ENCODE results near the gene PLSCR1.
"Not testable (repeated sequence)": the region's sequence is repeated elsewhere in the genome, so short reads cannot be mapped to it uniquely, and the experiment has no call there.

The PLSCR1 gene

GRCh38 chr3:146502887-146503460, 41.4 kb downstream of the PLSCR1 start:
- in situ Hi-C loops (cut with HindIII; ENCODE audit: low pct_ligation_motif_present, low sequenced_read_pairs) = no loop called here
- H3K27ac ChIP-seq = peak overlapping the region; percentile 98
- TF ChIP-seq CTCF (IDR thresholded peaks at IDR 0.05; ENCODE audit: low read depth, low read length, missing control alignments) = no peak
- H3K36me3 ChIP-seq (replicated peaks) = no peaks in the 10 kb centered on the region
- no peak overlapping the region for H3K4me3 ChIP-seq (ENCODE audit: low read depth, low read length)
- no peak for DNase-seq
- H3K27me3 ChIP-seq (replicated peaks) = no peaks in the 10 kb centered on the region

DNA sequence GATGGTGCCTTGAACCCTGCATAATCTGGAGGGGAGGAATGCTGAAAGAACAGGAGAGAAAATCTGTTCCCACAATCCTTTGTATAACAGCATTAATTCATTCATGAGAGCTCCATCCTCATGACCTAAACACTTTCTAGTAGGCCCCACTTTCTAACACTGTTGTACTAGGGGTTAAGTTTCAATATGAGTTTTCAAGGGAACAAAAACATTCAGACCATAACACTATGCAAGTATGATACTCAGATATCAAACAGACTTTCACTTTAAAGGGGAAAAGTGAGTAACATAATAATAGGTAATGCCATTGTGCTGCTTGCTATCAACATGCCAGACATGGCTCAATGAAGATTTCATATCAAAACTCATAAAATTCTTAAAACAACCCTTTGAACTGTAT, 42.7 kb downstream of the PLSCR1 start:
- no peaks in the 10 kb centered on the region for H3K36me3 ChIP-seq (replicated peaks)
- H3K4me3 ChIP-seq (ENCODE audit: low read depth, low read length) = no peak overlapping the region
- no peak for DNase-seq
- TF ChIP-seq CTCF (IDR thresholded peaks at IDR 0.05; ENCODE audit: low read depth, low read length, missing control alignments) = no peak
- in situ Hi-C loops (cut with HindIII; ENCODE audit: low pct_ligation_motif_present, low sequenced_read_pairs) = no loop called here
- no peak overlapping the region for H3K27ac ChIP-seq
- no peaks in the 10 kb centered on the region for H3K27me3 ChIP-seq (replicated peaks)

DNA sequence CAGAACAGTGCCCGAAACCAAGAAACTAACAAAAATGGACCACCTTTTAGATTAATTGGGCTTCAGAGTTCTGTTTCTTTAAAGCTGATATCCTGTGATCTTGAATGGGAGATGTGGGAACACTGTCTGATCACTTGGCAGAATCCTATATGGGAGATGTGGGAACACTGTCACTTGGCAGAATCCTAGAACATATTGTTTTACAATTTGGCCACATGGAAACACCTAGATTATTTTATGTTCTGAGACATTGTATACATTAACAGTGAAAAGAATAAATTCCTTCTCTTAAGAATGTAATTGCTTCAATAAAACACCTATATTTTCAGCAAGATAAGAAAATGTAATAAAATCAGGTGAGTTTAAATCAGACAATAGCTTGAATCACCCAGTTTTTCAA, 44.7 kb downstream of the PLSCR1 start:
- no peak for DNase-seq
- Histone ChIP-seq H3K4me3 (ENCODE audit: low read depth, low read length) (no peak overlapping the region), H3K36me3 (replicated peaks) (no peaks in the 10 kb centered on the region), H3K27me3 (replicated peaks) (no peaks in the 10 kb centered on the region), H3K27ac (no peak overlapping the region)
- no peak for TF ChIP-seq CTCF (IDR thresholded peaks at IDR 0.05; ENCODE audit: low read depth, low read length, missing control alignments)
- in situ Hi-C loops (cut with HindIII; ENCODE audit: low pct_ligation_motif_present, low sequenced_read_pairs) = no loop called here

DNA sequence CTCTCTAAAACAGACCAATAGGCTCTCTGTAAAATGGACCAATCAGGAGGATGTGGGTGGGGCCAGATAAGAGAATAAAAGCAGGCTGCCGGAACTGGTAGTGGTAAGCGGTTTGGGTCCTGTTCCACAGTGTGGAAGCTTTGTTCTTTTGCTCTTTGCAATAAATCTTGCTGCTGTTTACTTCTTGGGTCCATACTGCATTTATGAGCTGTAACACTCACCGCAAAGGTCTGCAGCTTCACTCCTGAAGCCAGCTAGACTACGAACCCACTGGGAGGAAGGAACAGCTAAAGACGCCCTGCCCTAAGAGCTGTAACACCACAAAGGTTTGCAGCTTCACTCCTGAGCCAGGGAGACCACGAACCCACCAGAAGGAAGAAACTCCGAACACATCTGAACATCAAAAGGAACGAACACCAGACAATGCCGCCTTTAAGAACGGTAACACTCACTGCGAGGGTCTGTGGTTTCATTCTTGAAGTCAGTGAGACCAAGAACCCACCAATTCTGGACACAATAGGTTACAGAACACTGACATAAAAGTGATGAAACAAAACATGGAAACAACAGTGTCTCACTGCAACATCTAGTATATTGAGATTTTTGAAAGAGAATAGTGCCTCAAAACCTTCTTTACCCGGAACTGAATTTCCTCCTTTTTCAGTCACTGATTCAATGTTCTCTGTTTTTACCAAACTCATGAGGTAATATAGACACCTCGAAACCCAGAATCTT, 46.2 kb downstream of the PLSCR1 start:
- Histone ChIP-seq H3K4me3 (ENCODE audit: low read depth, low read length) (no peak overlapping the region), H3K27ac (no peak overlapping the region), H3K36me3 (replicated peaks) (no peaks in the 10 kb centered on the region), H3K27me3 (replicated peaks) (no peaks in the 10 kb centered on the region)
- TF ChIP-seq CTCF (IDR thresholded peaks at IDR 0.05; ENCODE audit: low read depth, low read length, missing control alignments) = no peak
- in situ Hi-C loops (cut with HindIII; ENCODE audit: low pct_ligation_motif_present, low sequenced_read_pairs) = no loop called here
- DNase-seq = no peak

DNA sequence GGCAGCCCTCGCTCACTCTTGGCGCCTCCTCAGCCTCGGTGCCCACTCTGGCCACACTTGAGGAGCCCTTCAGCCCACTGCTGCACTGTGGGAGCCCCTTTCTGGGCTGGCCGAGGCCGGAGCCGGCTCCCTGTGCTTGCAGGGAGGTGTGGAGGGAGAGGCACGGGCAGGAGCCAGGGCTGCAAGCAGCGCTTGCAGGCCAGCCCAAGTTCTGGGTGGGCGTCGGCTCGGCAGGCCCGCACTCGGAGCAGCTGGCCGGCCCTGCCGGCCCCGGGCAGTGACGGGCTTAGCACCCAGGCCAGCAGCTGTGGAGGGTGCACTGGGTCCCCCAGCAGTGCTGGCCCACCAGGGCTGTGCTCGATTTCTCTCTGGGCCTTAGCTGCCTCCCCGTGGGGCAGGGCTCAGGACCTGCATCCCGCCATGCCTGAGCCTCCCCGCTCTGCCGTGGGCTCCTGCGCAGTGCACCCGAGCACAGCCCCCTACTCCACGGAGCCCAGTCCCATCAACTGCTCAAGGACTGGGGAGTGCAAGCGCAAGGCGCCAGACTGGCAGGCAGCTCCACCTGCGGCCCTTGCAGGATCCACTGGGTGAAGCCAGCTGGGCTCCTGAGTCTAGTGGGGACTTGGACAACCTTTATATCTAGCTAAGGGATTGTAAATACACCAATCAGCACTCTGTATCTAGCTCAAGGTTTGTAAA, 47.1 kb downstream of the PLSCR1 start:
- DNase-seq; H3K36me3 ChIP-seq (replicated peaks); in situ Hi-C loops (cut with HindIII; ENCODE audit: low pct_ligation_motif_present, low sequenced_read_pairs); H3K27me3 ChIP-seq (replicated peaks); H3K27ac ChIP-seq; H3K4me3 ChIP-seq (ENCODE audit: low read depth, low read length): not testable (repeated sequence)

DNA sequence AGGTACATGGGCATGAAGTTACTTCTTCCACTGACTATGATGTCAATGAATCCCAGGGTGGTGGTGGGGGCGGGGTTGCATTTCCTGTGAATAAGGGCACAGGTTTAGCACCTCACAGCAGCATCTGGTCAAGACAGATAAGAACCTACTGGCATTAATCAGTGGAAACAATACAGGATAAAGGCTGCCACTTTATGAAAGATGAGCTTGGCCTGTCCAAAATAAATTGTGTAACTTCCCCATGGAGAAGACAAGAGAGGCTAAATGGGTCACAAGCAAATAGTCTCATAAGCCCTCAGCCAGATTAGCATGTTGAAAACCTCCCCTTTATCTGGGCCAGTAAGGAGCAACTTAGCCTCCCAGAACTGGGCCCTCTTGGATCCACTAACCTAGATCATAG, 47.7 kb downstream of the PLSCR1 start:
- Histone ChIP-seq H3K36me3 (replicated peaks) (no peaks in the 10 kb centered on the region), H3K4me3 (ENCODE audit: low read depth, low read length) (no peak overlapping the region), H3K27ac (no peak overlapping the region), H3K27me3 (replicated peaks) (no peaks in the 10 kb centered on the region)
- TF ChIP-seq CTCF (IDR thresholded peaks at IDR 0.05; ENCODE audit: low read depth, low read length, missing control alignments) = no peak
- DNase-seq = no peak
- in situ Hi-C loops (cut with HindIII; ENCODE audit: low pct_ligation_motif_present, low sequenced_read_pairs) = no loop called here
